Peyer's patch (tissue), 4 donors: ENCODE measurements around the gene CASP14. TPM values are rescaled to one million over a fixed set of nuclear protein-coding genes. Genes with fewer than 3 reads are reported as not detected.
"Not testable (repeated sequence)": the region's sequence is repeated elsewhere in the genome, so short reads cannot be mapped to it uniquely, and the experiment has no call there.

Source experiments
- DNase-seq, 3 donors: peaks; one replicate each; pipeline ENCODE4 v3.0.0-alpha.2; 2017 to 2019
- H3K27ac ChIP-seq, 4 donors: fragments of 200-600 bp; sonication (generic); one replicate each; pipeline ENCODE4 v1.5.1; 2016 to 2019
- H3K27me3 ChIP-seq, 2 donors: fragments of 200-600 bp; sonication (generic); one replicate each; pipeline ENCODE4 v1.5.1; 2019
- H3K36me3 ChIP-seq, 3 donors: fragments of 200-600 bp; sonication (generic); one replicate each; pipeline ENCODE4 v1.5.1; 2016 to 2019
- H3K4me1 ChIP-seq, 4 donors: fragments of 200-600 bp; sonication (generic); one replicate each; pipeline ENCODE4 v1.5.1; 2016 to 2019
- H3K4me3 ChIP-seq, 4 donors: fragments of 200-600 bp; sonication (generic); 1 replicate in 3 of 4; 2 replicates in 1 of 4; pipeline ENCODE4 v1.5.1; 2016 to 2019; ENCODE audit warnings: mild to moderate bottlenecking in 1 of 4
- H3K9me3 ChIP-seq, 4 donors: fragments of 200-600 bp; sonication (generic); one replicate each; pipeline ENCODE4 v1.5.1; 2016 to 2019; ENCODE audit warnings: mild to moderate bottlenecking in 1 of 4
- POLR2A ChIP-seq, 2 donors: fragments of 450-650 bp; IDR thresholded peaks; one replicate each; pipeline ENCODE4 v1.5.1; 2017; ENCODE audit warnings: antibody characterized with exemption in 2 of 2, mild to moderate bottlenecking in 2 of 2, moderate library complexity in 2 of 2
- total RNA-seq, 4 donors: library from RNA; depleted of rRNA; stranded (reverse); fragments of >200 nt; gene quantifications; one replicate each; pipeline ENCODE4 v1.1.0, GENCODE V29; 2016
- TF ChIP-seq, protein P1 (sequence below), 6 experiments: fragments of 450-650 bp in 4 of 6; fragments of 200-600 bp in 2 of 6; sonication (generic) in 1 of 6; IDR thresholded peaks; one replicate each; pipeline ENCODE4 v1.5.1; 2017 to 2019; ENCODE audit warnings: antibody characterized with exemption in 6 of 6, mild to moderate bottlenecking in 3 of 6, moderate library complexity in 1 of 6

CASP14 gene, protein sequence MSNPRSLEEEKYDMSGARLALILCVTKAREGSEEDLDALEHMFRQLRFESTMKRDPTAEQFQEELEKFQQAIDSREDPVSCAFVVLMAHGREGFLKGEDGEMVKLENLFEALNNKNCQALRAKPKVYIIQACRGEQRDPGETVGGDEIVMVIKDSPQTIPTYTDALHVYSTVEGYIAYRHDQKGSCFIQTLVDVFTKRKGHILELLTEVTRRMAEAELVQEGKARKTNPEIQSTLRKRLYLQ
- total RNA-seq = not detected

DNA sequence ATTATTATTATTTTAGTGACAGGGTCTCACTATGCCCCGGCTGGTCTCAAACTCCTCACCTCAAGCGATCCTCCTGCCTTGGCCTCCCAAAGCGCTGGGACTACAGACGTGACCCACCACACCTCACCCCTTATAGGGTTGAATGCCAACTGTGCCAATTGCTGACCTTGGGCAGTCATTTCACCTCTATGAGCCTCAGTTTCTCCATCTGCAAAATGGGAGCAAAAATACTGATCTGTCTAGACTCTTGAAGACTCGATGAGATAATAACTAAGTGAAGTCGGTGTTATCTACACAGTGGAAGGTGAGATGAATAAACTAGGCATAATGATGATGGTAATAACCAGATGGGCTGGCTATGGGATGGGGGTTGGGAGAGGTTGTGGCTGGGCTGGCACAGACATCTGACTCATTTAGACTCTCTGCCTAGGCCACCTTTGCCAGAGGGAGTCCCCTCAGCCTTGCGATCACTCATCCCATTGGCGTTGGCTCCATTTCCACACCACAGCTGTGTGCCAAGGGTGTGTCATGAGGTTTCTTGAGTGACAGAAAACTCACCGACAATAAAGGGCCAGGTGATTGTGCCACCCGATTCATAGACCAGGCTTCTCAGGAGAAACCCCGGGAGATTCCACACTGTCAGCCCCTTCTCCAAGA is at the start of gene CASP14:
CASP14 (plus strand) TSS at position 596 of the 657 bp plus-strand sequence. CDS start 2,772 bp downstream, outside the sequence.
- no peak within 1 kb of the TSS for H3K4me3 ChIP-seq
- DNase-seq = no peak
- TF ChIP-seq, protein P1, sequence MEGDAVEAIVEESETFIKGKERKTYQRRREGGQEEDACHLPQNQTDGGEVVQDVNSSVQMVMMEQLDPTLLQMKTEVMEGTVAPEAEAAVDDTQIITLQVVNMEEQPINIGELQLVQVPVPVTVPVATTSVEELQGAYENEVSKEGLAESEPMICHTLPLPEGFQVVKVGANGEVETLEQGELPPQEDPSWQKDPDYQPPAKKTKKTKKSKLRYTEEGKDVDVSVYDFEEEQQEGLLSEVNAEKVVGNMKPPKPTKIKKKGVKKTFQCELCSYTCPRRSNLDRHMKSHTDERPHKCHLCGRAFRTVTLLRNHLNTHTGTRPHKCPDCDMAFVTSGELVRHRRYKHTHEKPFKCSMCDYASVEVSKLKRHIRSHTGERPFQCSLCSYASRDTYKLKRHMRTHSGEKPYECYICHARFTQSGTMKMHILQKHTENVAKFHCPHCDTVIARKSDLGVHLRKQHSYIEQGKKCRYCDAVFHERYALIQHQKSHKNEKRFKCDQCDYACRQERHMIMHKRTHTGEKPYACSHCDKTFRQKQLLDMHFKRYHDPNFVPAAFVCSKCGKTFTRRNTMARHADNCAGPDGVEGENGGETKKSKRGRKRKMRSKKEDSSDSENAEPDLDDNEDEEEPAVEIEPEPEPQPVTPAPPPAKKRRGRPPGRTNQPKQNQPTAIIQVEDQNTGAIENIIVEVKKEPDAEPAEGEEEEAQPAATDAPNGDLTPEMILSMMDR (IDR thresholded peaks at IDR 0.05) = no peak
- TF ChIP-seq POLR2A (IDR thresholded peaks at IDR 0.05) = no peak
- no peaks in the 10 kb centered on the region for H3K4me1 ChIP-seq
- H3K36me3 ChIP-seq = no peaks in the 10 kb centered on the region
- H3K27me3 ChIP-seq = no peaks in the 10 kb centered on the region
- no peaks in the 10 kb centered on the region for H3K9me3 ChIP-seq
- H3K27ac ChIP-seq = no peak within 1 kb of the TSS

DNA sequence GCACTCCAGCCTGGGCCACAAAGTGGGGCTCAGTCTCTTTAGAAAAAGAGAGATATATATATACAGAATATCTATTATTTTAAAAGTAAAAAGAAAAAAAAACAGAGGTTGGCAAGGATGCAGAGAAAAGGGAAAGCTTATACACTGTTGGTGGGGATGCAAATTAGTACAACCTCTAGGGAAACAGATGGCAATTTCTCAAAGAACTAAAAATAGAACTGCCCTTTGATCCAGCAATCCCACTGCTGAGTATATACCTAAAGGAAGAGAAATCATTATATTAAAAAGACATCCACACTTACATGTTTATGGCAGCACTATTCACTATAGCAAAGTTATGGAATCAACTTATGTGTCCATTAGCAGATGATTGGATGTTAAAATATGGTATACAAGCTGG is 41.0 kb upstream of the CASP14 start:
- no peak for DNase-seq

DNA sequence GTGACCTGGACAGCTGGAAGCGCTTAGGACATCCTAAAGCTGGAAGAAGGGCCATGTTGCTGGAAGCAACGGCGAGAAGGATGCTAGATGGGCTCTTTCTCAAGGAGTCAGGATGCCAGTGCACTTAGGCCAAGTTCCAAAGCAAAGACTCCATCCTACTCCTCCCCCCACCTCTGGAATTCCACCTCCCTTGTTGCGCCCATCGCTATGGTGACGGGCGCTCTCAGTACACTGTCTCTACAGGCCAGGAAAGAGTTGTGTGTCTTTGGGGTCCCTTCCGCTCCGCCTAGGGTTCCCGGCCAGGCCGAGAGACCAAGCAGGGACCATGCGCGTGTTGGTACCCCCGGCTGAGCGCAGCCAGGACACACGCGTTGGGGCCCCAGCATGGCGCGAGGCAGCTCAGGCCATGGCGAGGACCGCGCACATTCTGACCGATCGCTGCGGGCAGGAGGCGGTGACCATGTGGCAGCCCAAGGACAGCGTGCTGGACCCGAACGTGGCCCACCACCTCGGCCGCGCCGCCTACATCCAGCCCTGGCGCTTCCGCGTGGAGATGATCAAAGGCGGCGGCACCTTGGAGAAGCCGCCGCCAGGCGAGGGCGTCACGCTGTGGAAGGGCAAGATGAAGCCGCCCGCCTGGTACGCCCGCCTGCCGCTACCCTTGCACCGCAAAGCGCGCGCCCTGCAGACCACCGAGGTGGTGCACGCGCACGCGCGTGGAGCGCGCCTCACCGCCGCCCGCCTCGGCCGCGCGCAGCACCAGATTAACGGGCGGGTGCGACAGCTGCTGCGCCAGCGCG is 38.6 kb upstream of the CASP14 start:
- H3K27ac ChIP-seq = no peak overlapping the region
- H3K4me3 ChIP-seq = no peak overlapping the region
- no peaks in the 10 kb centered on the region for H3K36me3 ChIP-seq
- TF ChIP-seq, protein P1 (IDR thresholded peaks at IDR 0.05) = no peak
- no peak for TF ChIP-seq POLR2A (IDR thresholded peaks at IDR 0.05)
- H3K27me3 ChIP-seq = no peaks in the 10 kb centered on the region
- no peak for DNase-seq
- H3K9me3 ChIP-seq = no peaks in the 10 kb centered on the region
- no peaks in the 10 kb centered on the region for H3K4me1 ChIP-seq

More for the DNA sequence above, 41.0 kb upstream of the CASP14 start:
- TF ChIP-seq, protein P1 (IDR thresholded peaks at IDR 0.05) = no peak
- TF ChIP-seq POLR2A (IDR thresholded peaks at IDR 0.05) = no peak
- H3K9me3 ChIP-seq = no peaks in the 10 kb centered on the region
- H3K36me3 ChIP-seq = no peaks in the 10 kb centered on the region
- H3K27me3 ChIP-seq = no peaks in the 10 kb centered on the region
- H3K4me3 ChIP-seq = no peak overlapping the region
- H3K4me1 ChIP-seq = no peaks in the 10 kb centered on the region
- no peak overlapping the region for H3K27ac ChIP-seq

DNA sequence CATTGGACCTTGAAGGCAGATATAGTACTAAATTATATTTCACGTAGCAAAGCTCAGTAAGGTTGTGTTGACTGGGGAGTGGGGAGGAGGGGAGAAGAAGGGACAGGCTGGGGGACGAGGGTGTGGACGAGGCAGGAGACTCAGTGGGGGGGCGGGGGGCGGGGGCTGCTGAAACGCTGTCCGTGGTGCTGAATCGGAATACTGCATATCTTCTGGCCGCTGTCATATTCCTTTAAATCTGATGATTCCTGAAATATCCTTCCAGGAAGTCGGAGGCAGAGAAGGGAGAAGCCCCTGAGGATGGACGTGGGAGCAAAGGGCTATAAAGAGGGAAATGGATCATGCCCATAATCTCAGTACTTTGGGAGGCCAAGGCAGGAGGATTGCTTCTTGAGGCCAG is 34.7 kb upstream of the CASP14 start:
- no peak for DNase-seq
- Histone ChIP-seq H3K9me3 (no peaks in the 10 kb centered on the region), H3K27me3 (no peaks in the 10 kb centered on the region), H3K27ac (no peak overlapping the region), H3K4me3 (no peak overlapping the region), H3K36me3 (no peaks in the 10 kb centered on the region), H3K4me1 (no peaks in the 10 kb centered on the region)
- no peak for TF ChIP-seq POLR2A (IDR thresholded peaks at IDR 0.05)
- TF ChIP-seq, protein P1 (IDR thresholded peaks at IDR 0.05) = no peak

DNA sequence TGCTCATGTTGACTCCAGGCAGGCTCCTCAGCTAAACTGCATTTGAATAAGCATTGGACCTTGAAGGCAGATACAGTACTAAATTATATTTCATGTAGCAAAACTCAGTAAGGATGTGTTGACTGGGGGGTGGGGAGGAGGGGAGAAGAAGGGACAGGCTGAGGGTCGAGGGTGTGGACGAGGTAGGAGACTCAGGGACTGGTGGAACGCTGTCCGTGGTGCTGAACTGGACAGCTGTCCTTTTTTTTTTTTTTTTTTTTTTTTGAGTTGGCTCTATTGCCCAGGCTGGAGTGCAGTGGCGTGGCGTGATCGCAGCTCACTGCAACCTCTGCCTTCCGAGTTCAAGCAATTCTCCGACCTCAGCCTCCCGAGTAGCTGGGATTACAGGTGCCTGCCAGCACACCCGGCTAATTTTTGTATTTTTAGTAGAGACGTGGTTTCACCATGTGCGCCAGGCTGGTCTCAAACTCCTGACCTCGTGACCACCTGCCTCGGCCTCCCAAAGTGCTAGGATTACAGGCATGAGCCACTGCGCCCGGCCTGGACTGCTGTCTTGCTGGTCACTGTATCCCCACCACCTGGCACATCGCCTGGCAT is 33.2 kb upstream of the CASP14 start:
- Histone ChIP-seq H3K27ac (no peak overlapping the region), H3K36me3 (no peaks in the 10 kb centered on the region), H3K9me3 (no peaks in the 10 kb centered on the region), H3K4me3 (no peak overlapping the region), H3K27me3 (no peaks in the 10 kb centered on the region), H3K4me1 (no peaks in the 10 kb centered on the region)
- DNase-seq = no peak
- TF ChIP-seq, protein P1 (IDR thresholded peaks at IDR 0.05) = no peak
- no peak for TF ChIP-seq POLR2A (IDR thresholded peaks at IDR 0.05)

DNA sequence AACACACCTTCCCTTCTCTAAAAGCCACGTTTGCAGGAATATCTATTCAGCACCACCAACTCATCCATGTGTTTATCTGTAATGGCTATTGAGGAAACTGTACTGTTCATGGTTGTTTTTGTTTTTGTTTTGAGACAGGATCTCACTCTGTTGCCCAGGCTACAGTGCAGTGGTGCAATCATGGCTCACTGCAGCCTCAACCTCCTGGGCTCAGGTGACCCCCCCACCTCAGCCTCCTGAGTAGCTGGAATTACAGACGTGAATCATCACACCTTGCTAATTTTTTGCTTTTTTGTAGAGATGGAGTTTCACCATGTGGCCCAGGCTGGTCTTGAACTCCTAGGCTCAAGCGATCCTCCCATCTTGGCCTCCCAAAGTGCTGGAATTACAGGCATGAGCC is 30.4 kb upstream of the CASP14 start:
- not testable (repeated sequence) for H3K4me1 ChIP-seq, H3K27me3 ChIP-seq, H3K27ac ChIP-seq, H3K4me3 ChIP-seq, H3K9me3 ChIP-seq, H3K36me3 ChIP-seq, DNase-seq
